Stimulated activated CD8-positive, alpha-beta memory T cell treated with anti-CD3 and anti-CD28 coated beads, Interleukin-4, amount 100 ng/mL, for 4 hours (primary cell): Measurements from ENCODE around the gene GINS2.

Experiments
- DNase-seq, 2 donors: peaks; one replicate each; pipeline ENCODE4 v3.0.0-alpha.2; 2020; ENCODE audit warnings: low read depth in 2 of 2, low spot score in 1 of 2

GINS2 gene

DNA sequence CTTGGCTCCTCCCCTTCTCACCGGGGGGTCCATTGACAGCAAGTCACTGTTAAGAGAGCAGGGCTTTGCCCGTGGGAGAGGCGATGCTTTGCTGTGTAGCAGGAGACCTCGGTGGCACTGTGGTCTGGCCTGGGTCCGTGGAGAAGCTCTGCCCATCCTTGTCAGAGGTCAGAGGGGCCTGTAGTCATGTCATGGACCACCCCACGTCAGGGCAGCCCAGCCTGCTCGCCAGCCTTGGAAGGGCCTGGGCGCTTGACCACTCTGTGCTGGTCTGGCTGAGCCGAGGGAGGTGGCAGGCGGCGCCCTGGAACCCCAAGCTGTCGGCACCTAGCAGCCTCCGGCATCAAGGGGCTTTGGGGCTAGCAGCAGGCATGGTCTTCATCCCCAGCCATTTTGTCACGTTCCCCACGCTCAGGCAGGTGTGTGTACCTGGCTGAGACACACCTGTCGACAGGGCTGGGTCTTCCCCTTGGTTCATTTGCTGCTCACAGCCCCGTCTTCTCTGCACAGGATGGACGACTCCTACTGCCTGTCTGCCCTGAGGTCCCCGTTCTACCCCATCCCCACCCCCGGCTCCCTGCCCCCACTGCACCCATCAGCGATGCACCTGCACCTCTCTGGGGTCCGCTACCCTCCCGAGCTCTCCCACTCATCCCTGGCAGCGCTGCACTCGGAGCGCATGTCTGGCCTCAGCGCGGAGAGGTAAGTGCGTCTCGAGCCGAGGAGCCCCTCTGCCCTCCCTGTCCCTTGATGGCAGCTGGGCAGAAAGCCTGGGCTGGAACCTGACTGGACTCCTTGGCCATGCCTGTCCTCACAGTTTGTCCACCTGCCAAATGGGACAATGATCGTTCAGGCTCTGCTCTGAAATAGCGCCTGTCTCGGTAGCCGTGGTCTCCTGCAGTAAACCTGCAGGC lies 33.3 kb downstream of the GINS2 start:
- no peak for DNase-seq

DNA sequence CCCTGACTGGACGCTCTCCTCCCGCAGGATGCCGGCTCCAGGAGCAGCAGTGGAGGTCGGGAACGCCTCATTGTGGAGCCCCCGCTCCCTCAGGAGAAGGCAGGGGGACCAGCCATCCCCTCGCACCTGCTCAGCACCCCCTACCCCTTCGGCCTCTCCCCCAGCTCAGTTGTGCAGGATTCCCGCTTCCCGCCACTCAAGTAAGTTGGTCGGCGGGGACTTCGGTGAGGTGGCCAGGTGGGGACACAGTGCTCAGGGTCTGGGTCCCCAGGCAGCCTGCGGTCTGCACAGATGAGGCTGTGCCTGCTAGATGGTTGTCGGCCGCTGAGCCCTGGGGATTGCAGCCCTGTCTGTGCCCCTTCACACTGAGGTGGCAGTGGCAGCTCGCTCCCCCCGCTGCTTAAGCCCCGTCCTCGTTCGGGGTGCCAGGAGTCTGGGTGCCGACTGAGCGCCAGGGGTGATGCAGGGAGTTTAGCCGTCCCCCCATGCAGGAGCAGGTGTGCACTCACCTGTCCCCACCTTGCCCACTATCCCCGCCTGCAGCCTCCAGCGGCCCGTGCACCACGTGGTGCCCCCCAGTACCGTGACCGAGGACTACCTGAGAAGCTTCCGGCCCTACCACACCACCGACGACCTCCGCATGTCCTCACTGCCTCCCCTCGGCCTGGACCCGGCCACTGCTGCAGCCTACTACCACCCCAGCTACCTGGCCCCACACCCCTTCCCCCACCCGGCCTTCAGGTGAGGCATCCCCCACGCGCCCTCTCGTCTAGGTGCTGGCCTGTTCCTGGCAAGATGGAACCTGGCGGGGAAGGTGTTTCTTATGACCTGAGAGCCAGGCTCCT lies 34.3 kb downstream of the GINS2 start:
- no peak for DNase-seq

DNA sequence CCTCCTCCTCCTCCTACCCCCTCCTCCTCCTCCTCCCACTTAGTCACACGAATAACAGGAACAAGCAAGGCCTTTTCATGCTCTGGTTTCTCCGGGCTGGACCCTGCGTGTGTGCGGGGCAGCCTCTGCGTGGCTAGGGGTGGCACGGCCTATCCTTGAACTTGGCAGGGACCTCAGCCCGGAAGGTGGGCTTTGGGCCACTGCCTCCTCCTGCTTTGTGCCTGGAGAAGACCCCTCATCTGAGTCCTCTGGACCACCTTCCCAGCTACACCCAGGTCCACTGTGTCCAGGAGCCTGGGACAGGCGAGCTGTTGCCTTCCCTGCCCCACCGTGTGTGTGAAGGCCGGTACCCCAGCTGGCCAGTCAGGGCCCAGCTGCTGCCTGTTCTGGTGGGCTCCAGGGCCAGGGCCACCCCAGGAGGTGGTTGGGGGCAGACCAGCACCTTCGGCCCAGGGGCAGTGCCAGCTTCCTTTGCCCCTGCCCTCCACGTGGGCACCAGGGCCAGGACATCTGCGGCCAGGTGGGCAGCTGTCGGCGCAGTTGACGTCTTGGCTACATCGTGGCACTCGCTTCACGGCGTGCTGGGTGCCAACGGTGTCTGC lies 35.4 kb downstream of the GINS2 start:
- no peak for DNase-seq

DNA sequence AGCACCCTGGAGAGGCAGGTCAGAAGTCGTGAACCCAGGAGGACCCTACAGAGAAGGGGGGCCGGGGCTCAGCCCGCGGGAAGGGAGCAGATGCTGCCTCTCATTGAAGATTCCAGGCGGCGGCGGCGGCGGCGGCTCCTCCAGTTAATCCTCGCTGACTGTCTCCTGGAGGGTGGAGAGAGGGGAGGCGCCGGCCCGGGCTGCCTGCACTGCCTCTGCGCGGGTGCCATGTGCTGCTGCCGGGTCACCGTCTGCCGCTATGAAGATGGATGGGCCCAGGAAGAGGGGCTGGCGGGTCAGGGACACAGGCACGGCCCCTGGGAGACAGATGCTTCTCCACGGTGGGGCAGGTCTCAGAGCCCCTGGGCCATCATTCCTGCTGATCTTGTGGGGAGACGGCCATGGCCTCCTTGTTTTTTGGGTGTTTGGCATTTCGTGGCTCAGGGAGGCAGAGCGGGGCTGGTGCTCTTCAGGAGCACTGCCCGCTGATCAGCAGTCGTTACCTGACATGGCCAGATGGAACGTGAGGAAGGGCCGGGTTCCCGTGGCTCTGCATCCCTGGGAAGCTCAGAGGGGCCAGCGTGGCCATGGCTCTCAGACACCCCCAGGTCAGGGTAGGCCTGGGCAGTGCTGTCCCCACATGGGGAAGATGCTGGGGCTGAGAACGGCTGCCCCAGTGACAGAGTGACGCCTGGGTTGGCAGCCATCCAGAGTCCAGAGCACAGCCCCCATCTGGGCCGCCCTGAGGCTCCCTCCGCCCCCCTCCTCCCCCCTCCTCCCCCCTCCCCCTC lies 36.1 kb downstream of the GINS2 start:
- DNase-seq, result no peak

DNA sequence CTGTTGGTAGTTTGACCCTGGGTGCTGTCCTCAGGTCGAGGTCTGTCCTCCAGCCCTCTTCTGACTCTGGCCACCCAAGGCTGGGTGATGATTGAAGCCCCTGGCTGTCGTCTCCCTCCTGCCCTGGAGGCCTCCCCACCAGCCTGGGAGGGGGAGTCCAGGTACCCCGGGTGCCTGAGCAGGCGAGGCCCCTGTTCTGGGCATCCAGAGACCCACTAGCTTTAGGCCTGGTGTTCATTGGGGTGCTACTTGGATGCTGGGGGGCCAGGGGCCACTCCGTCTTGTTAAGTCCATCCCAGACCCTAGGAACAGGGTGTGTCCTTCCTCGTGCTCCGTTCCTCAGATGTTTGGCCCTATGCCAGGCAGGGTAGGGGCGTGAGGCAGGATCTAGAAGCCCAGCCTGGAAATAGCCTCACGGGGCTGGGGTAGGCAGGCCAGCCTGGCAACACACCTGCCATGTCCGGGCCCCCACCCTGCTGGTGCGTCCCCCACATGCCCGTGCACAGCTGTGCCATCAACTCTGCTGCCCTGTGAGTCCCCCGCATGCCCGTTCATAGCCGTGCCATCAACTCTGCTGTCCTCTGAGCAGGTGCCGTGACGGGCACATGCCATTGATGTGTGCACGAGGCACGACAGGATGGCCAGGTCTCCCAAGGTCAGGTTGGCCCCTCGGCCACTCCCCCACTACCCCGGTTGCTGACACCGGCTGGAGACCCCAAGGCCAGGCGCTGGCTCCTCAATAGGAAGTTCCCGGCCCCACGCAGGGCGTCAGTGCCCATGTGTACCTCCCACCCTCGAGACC lies 36.9 kb downstream of the GINS2 start:
- DNase-seq, result no peak

DNA sequence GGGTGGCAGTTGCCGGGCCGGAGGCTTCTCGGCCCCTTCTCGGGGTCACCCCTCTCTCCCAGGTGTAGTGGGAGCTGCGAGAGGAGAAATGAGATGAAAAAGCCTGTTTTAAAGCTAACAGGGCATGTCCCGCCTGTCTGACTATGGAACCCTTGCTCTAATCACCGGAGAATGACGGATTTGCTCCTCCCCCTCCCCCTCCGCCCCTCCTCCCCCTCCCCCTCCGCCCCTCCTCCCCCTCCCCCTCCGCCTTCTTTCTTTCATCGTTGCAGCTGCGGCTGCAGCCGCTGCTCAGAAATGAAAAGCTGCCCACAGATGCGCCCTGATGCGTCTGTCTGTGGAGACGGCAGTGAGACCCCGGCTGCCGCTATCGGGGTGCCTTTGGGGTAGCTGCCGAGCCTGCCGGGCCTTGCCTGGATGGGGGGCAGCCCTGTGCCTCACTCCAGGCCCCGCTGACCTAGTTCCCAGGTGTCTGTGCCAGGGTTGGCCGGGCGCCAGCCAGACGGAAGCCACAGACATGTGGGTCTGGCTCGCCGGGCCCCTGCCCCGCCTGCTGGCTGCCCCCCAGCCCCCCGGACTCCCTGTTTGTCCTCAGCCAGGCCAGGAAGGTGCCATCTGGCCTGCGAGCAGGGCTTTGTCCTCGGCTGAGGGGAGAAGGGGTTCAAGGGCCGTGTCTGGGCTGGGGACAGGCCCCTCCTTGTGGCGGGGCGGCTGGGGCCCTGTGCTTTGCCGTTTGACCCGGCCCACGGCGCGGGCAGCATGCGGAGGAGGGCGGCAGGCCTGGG lies 37.7 kb downstream of the GINS2 start:
- DNase-seq, result no peak

DNA sequence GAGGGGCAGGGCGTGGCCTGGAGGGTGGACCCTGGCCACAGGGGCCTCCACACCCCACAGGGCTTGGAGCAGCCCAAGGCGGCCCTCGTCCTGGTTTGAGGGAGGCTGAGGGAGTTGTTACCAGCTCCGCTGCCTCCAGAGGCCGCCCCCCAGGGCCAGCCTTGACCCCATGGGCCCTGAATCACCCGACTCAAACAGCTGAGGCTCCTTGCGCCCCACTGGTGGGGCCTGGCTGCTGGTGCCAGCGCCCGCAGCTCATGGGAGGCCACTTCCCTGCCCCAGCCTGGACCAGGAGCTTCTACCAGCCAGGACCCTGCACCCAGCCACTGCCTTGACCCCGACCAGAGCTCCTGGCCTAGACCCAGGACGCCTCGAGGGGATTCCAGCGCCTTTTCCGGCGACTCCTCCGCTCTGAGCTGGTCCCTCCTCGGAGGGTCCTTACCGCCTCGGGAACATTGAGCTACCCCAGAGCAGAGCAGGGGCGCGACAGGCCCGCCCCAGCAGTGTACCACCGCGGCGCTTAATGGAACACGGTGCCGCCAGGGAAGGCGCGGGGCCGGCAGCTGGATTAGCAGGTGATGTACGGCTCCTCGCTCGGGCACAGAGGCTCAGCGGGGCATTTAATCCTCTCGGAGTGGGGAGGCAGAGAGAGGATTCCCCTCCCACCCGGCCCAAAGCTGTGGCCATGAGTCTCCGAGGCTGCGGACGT lies 38.5 kb downstream of the GINS2 start:
- no peak for DNase-seq

DNA sequence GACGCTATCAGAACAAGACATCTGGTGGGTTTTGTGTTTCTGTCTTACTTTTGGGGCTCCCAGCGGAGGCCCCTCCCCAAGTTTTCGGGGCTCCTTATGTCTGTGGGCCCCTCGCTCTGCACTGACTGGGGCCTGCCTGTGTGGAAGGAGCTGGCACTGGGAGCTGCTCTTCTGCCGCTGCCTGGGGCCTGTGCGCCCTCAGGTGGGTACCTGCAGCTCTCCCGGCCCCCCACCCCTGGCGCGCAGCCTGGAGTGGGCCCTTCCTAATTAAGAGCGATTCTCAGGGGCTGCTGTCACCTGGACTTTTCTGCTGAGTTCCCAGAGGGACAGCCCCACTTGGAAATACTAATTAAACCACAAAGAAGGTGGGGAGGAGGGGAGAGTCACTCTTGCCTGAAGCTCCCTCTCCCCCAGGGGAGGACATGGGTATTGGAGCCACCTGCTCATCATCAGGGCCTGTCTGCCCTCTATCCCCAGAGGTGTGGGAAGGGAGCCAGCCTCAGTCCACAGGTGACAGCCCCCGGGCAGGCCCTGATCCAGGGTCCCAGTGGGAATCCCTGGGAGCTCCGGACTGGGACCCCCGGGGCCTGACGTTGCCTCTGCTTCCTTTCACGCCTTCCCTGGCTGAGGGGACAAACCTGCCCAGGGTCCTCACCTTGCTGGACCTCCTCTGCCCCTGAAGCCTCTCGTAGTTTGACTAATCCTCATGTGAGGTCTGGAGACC lies 39.2 kb downstream of the GINS2 start:
- DNase-seq, result no peak

DNA sequence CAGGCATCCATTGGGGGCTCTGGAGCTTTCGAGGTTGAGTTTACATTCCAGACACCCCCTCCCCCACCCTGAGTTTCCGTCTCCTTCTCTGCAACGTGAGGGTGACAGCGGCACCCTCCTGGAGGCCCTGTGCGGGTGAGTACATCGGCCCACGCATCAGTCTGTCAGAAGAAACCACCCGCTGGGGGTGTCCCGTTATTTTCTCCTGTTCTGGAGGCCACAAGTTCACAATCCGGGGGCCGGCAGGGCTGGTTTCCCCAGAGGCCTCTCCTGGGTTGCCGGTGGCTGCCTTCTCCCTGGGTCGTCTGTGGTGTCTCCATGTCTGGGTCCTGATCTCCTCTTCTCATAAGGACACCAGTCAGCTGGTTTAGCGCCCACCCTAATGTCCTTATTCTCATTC lies 39.9 kb downstream of the GINS2 start:
- no peak for DNase-seq

DNA sequence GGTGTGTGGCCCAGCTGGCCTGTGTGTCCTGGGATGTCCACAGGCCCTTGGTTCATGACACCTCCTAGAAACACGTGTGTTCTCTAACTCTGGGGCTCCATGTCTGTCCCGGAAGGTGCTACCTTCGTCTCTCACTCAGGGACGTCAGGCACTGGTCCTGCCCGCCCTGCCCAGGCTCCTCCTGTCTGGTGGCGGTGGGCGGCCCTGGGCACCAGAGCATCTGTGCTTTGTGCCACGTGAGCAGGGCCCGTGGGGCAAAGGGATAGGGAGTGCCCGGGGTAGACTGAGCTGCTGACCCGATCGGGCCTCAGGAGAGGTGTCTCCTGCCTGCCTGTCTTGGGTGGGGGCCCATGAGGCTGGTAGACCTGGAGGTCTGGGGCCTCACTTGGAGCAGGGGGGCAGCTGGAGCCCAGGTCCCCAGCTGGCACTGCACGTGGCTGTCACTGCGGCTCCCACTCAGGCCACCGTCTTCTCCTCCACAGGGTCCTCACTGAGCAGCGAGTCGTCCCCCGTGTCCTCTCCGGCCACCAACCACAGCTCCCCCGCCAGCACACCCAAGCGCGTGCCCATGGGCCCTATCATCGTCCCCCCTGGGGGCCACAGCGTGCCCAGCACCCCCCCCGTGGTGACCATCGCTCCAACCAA lies 40.6 kb downstream of the GINS2 start:
- DNase-seq, result no peak

DNA sequence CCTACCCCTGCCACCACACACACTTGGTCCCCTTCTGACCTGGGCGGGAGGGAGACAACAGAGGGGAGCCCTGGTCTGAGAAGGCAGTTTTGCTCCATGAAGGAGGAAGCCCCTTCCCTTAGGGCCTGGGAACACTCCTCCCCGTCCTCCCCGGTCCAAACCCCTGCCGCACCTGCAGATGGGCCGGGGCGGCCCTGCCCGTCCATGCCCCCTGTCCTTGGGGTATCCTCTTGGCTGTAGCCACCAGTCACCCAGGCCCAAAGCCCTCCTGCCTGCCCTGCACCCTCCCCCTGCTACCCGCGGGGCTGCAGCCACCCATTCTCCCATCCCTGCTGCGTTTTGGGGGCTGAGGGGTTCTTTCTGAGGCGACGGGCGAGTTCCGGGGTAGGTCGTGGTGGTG lies 41.8 kb downstream of the GINS2 start:
- no peak for DNase-seq

DNA sequence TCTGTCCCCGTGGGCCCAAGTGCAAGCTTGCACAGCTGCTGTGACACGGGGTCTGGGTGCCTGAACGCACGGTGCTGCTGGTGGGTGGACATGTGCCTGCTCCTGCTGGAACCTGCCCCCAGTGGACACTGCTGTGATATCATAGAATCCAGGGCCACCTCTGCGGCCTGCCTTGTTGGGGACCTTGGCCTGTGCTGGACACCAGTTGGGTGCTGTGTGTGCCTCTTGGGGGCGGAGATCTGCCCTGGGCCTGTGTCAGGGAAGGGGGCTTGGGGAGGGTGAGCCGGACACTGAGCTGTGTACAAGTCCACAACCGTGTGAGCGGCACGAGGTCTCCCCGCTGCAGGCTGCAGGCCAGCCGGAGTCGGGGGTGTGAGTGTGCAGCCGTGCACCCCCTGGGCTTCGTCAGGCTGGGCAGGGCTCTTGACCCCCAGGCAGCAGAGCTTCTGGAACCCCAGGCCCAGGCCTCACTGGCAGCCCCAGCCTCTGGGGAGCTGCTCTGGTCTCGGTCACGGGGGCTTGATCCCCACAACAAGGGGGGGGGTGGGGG lies 42.3 kb downstream of the GINS2 start:
- no peak for DNase-seq

DNA sequence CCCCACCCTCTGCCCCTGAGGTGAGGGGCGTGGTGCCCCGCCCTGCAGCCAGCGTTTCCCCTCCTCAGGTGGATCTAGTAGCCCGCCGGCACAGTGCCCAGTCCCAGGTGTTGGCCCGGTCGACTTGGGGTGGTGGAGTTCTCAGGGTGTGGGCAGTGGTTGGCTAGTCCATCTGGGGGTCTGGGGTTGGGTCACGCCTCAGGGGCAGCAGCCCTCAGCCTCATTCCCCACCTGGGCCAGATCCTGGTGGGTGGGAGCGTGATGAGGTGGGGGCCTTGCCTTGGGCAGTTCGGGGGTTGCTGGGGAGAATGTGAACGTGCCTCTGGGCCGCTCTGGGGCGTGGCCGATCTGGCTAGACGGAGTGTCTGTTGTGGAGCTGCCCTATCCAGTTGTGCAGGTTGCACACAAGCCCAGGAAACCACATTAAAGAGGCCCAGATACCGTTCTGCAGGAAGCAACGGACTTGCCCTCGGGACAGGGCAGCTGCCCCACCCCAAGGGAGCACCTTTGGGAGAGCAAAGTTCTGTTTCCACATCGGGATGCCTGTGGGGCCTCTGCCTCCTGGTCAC lies 43.6 kb downstream of the GINS2 start:
- no peak for DNase-seq

DNA sequence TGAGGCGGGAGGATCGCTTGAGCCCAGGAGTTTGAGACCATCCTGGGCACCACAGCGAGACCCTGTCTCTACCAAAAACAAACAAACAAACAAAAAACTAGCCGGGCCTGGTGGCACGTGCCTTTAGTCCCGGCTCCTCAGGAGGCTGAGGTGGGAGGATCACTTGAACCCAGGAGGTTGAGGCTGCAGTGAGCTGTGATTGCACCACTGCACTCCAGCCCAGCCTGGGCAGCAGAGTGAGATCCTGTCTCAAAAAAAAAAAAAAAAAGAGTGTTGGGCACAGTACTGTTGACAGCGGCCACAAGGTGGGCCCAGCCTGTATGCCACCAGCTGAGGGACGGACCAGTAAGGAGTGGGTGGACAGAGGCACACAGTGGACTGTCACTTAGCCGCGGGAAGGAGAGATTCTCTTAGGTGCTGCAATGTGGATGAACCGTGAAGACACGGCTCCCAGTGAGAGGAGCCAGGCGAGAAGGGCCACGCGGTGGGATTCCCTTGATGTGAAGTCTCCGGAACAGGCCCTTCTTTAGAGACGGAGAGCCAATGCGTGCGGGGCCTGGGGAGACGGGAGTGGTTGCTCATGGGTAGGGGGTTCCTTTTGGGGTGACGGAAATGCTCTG lies 44.6 kb downstream of the GINS2 start:
- no peak for DNase-seq

DNA sequence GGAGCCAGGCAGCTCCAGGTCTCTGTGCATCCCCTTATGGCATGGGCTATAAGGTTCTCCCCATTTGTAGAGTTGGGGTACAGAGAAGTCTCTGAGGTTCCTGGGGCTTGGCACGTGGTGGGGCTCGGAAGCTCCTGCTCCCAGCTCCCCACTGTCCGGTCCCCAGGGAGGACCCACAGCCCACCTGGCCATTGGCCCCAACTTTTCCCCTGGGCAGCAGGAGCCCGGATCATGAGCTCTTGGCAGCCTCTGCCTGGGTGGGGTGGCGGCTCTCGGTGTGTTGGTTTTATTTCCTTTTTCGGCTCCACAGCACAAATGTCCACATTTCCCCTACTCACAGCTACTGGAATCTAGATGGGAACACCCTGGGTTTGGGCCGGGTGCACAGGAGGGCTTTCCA lies 45.1 kb downstream of the GINS2 start:
- no peak for DNase-seq

DNA sequence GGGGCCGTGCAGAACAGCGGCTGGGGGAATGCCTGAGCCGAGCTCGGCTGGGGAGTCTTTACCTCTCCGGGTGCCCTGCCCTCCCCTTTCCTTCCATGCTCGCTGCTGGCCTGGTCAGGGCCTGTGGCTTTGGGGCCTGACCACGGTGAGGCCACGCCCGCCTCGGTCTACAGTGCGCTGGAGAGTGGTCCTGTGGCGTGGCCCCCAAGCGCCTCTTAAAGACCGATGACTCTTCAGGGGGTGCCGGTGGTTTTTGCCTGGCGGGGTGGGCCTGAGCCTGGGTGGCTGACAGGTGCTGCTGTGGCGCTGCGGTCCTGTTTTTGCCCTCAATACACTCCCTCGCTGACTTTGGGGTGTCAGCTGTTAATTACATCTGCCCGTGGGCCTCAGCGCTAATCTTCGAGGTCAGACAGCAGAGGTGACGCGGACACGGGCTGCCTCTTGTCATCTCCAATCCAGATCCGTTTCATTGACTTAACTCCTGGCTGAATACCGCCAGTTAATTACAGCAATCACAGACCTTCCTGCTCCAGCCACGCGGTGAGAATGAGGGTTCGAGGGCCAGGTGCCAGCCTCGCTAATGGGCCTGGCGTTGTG lies 45.9 kb downstream of the GINS2 start:
- no peak for DNase-seq
